NK-92 treated with Interleukin-12 subunit alpha and Interleukin-12 subunit beta, amount 100 ng/mL, for 24 hours (cell line): ENCODE measurements around the gene POLR2F.

Experiments used
- DNase-seq: peaks from one replicate; lab custom pipeline; 2025; lab: John Stamatoyannopoulos, UW

The POLR2F gene

GRCh38 chr22:37982938-37983859 is 29.7 kb downstream of the POLR2F start:
- DNase-seq: no peak

- no peak for DNase-seq
These were observed 30.6 kb downstream of the POLR2F start, which contains the start of gene SOX10 for GRCh38 chr22:37983860-37984791. TSS of gene SOX10 (minus strand) at chr22:37984555. CDS start at chr22:37983784, 771 bp downstream.

DNA sequence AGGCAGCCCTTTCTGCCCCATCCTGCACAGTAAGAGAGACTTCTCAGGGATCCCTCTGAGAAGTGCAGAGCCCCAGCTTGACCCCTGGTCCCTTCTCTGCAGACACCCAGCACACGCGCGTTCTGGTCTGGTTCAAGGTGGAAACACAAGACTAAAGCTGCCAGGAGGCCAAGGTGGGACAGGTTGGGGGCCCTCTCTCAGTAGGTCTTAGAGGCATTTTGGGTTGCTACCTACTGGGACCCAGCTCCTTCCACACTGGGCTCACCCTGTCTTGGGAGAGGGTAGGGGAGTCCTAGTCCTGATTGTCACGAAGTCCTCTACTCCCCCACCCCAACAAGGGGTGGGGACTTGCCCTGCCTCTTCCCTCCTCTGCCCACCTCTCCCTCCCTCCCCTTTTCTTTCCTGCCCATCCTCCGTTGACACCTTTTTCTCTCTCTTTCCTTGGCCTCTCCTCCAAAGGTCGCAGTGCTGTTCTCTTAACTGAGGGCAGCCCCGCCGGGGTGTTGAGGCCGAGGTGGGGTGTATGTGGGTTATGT is 31.6 kb downstream of the POLR2F start:
- DNase-seq: no peak

DNA sequence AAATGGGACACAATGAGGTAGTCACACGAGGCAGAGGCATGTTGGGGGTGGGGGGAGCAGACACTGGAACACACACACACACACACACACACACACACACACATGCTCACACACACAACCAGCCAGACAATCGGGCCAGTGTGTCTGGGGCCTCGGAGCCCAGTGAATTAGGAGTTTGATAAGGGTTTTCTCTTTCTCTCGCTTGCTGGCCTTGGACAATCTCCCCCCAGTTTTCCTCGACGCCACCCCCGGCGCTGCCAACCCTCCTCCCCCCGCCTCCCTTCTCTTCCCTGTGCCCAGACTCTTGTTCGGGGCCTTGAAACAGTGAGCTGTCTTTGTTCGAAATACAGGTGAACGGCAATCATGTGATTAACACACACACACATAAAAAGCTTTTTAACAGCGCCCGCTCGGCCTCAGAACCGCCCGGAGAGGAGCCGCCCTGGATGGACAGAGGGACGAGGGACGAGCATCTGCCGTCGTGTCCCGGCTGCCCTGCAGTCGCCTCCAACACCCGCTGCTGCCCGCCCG is 32.3 kb downstream of the POLR2F start:
- no peak for DNase-seq

GRCh38 chr22:37986371-37986770 is 32.9 kb downstream of the POLR2F start:
- no peak for DNase-seq

DNA sequence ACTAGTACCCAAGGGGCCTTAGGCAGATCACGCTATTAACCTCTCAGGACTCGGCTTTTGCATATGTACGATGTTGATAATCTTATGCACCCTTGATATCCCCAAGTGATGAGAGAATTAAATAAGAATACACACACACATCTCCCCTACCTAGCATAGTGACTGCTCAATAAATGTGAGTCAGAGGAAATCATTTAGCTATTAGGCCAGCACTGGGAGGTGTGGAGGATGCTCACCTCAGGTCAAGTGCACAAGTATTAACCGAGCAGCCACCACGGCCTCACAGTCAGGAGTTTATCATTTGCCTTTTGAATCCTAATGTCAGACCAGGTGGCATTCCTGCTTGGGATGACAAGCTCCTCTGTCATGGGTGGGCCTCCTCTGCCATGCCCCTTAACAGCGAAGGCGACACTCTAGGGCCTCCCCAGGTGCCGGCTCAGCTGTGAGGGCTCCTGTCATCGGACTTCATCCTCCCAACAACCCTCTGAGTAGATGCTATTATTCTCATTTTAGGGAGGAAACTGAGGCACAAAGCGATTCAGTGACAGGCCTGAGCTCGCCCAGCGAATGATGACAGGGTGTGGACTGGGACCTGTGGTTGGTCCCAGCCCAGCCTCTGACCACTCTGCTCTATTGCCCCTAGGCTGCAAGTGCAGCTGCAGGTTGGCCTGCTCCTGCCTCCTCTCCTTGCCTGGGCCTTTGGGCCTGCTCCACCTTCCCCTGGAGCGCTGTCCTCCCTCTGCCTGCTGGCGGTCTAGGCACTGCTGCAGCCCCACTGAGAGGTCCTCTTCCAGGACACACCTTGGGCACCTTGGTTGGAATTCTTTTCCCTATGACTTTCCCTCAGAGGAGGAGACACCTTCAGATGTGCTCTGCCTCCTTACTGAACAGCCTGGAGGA is 35.9 kb downstream of the POLR2F start:
- DNase-seq: no peak

DNA sequence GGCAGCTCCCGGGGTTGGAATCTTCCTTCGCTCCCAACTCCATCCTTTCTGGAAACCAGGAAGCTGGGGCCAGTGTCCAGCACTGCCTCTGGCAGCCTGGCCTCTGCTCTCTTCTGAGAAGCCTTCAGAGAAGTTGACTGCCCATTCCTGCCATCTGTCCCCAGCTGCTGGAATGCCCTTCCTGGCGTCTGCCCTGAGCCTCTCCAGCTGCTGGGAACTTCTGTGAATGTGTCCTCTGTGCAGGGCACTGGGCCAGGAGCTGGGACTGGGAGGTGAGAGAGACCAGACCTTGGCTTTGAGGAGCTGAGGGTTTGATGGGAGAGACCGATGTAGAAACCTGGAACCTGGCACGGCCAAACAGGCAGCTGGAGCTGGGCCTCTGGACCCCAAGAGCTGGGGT is 36.8 kb downstream of the POLR2F start:
- no peak for DNase-seq

DNA sequence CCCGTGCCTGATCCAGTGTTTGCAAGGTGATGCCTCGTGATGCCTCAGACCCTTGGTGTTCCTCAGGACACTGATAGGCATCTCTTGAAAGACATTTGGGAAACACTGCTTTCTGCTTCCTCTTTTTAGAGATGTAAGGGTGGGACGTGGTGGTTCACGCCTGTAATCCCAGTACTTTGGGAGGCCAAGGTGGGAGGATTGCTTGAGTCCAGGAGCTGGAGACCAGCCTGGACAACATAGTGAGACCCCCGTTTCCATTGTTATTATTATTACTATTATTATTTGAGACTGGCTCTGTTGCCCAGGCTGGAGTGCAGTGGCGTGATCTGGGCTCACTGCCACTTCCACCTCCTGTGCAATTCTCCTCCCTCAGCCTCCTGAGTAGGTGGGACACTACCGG is 37.4 kb downstream of the POLR2F start:
- DNase-seq: no peak

DNA sequence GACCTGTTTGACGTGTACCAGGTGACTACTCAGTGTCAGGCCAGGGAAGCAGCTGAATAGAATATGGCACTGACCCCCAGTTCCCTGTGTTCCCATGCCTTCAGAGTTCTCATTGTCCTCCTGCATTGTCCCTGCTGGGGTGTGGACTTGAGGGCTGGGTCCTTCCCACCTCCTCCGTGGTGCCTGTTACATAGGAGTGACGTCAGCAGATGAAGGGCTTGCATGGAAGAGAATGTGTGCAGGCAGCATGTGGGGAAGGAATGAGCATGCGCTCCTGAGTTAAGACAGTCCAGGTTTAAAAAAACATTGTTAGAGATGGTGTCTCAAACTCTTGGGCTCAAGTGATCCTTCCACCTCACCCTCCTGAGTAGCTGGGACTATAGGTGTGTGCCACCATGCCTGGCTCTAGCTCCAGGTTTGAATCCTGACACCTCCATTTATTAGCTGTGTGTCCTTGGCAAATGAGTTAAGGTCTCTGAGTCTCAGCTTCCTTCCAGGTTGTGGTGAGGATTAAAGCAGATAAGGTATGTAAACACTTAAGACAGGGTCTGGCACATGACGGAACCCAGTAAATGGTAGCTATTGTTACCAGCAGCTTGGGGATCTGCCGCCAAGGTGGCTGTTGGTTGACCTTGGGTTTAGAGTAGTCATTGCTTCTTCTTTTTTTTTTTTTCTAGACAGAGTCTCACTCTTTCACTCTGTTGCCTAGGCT is 38.4 kb downstream of the POLR2F start:
- DNase-seq: no peak

- DNase-seq: peak; percentile 18
These were observed 40.5 kb downstream of the POLR2F start for GRCh38 chr22:37994049-37994448.

DNA sequence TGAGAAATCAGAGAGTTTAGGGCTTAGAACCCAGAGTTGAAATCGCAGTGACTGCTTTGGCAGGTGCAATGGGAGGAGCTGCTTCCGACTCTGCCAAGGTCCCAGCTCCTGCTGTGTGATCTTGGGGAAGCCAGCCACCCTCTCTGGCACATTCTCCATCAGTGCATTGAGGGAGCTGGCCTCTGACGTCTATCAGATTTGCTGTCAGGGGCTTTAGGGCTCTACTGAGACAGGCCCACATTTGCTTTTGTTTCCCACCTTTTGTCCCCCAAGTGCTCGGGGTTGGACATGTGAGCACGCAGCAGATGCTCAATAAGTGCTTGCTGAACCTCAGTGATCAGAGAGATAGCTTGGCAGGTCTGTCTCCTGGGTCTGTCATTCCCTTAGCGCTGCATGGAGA is 41.5 kb downstream of the POLR2F start:
- no peak for DNase-seq

DNA sequence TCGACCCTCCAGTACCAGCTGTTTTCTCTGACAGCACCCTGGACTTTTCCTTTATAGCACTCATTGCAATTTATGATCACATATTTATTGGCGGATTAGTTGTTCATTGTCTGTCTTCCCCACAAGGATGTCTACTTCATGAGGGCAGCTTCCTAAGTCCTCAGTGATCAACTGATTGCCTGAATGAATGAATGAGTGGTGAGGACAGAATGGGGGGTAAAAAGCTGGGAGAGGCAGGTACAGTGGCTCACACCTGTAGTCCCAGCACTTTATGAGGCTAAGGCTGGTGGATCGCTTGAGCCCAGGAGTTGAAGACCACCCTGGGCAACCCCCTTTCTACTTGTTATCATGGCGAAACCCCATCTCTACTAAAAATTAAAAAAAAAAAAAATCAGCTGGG is 42.0 kb downstream of the POLR2F start:
- no peak for DNase-seq

DNA sequence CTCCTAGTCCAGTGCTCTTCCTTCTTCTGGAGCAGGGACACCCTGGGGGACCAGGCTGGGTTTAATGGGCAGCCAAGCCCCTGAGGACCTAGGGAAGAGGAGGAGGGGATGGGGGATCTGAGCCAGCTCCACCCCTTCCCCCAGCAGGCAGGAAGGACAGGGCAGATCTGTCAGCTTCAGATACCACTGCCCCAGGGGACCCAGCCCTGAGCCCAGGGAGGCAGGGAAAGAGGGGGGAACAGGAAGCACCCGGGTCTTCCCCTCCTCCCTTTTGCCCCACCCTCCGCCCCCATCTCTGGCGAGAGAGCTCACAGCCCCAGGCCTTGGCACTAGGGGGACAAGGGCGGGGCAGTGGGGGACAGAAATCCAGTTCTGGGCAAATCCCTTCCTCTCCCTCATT is 42.6 kb downstream of the POLR2F start:
- DNase-seq: no peak

- DNase-seq: no peak
These were observed 43.2 kb downstream of the POLR2F start for GRCh38 chr22:37996515-37997246.

DNA sequence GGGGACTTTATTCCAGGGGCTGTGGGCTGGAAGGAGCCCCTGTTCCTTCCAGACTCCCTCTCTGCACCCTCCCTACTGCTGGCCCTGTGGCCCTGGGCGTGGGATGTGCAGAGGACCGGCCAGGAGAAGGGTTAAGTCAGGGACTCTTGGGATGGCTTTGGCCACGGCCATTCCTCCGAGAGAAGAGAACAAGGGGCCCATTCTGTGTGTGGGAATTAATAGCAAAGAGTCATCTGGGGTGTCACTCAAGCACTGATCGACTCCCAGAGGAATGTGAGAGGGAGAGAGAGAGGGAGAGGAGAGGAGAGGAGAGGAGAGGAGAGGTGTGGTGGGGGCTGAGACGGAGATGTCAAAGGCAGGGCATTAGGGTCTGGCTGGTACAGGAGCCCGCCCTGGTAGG is 45.0 kb downstream of the POLR2F start:
- no peak for DNase-seq

- no peak for DNase-seq
These were observed 45.7 kb downstream of the POLR2F start for GRCh38 chr22:37999236-37999635.

- DNase-seq: no peak
These were observed 46.3 kb downstream of the POLR2F start for GRCh38 chr22:37999640-38000272.

DNA sequence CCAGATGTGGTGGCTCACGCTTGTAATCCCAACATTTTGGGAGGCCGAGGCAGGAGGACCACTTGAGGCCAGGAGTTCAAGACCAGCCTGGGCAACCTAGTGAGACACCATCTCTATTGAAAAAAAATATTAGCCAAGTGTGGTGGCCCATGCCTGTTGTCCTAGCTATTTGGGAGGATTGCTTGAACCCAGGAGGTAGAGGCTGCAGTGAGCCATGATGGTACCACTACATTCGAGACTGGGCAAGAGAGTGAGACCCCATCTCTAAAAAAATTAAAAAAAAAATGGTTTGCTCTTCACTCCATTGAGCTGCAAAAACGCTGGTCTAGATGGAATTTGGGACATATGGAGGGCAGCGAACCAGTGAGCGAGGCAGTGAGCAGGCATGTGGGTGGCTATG is 52.4 kb downstream of the POLR2F start:
- no peak for DNase-seq

DNA sequence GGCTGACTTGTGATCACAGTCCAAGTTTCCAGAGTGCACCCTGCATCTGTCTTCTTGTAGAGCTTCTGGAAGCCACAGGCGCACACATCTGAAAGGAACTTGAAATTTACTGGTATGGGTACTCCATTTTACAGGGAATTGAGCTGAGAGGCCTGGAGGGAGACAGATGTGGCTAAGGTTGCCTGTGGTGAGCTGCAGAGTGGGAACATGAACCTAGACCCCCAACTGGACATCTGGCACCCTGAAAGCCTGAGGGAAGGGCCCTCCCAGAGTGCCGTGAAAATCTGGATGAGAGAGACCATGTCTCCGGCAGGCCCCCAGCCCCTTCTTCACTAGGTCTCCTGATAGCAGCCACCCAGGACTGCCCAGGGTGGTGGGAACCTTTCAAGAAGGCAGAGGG is 53.4 kb downstream of the POLR2F start:
- DNase-seq: no peak
